Neuronal stem cell (in vitro differentiated cells): ENCODE results near the gene DENND2C.

Source experiments
- DNase-seq: peaks from one replicate; pipeline ENCODE4 v3.0.0-alpha.2; 2013; ENCODE audit warnings: low spot score
- H2AFZ ChIP-seq: one replicate; pipeline ENCODE4 v1.6.1; 2013; ENCODE audit warnings: mild to moderate bottlenecking, low read length, inconsistent platforms
- H2AK5ac ChIP-seq: 2 replicates; pipeline ENCODE4 v1.6.1; 2013; ENCODE audit warnings: low read depth, mild to moderate bottlenecking, inconsistent platforms, low read length, moderate library complexity, mixed read lengths
- H2BK120ac ChIP-seq: 2 replicates; pipeline ENCODE4 v1.6.1; 2013; ENCODE audit warnings: low read depth, mild to moderate bottlenecking, inconsistent platforms, low read length, moderate library complexity, mixed read lengths
- H2BK12ac ChIP-seq: one replicate; pipeline ENCODE4 v1.6.1; 2013; ENCODE audit warnings: low read length, inconsistent platforms
- H2BK15ac ChIP-seq: 2 replicates; pipeline ENCODE4 v1.6.1; 2013; ENCODE audit warnings: mild to moderate bottlenecking, low read length, inconsistent platforms, mixed read lengths
- H2BK5ac ChIP-seq: one replicate; pipeline ENCODE4 v1.6.1; 2013; ENCODE audit warnings: inconsistent platforms, mild to moderate bottlenecking, low read length, moderate library complexity
- H3K14ac ChIP-seq: one replicate; pipeline ENCODE4 v1.6.1; 2013; ENCODE audit warnings: low read length, inconsistent platforms
- H3K18ac ChIP-seq: 2 replicates; pipeline ENCODE4 v1.6.1; 2013; ENCODE audit warnings: low read length, inconsistent platforms
- H3K23ac ChIP-seq: 2 replicates; pipeline ENCODE4 v1.6.1; 2013; ENCODE audit warnings: low read depth, mild to moderate bottlenecking, mixed read lengths, low read length, inconsistent platforms; ENCODE audit not compliant: poor library complexity
- H3K27ac ChIP-seq: replicated peaks from 3 replicates; pipeline ENCODE4 v1.5.1; 2013; ENCODE audit warnings: low read length, inconsistent platforms
- H3K27me3 ChIP-seq, 3 experiments: 2 replicates each; pipeline ENCODE4 v1.6.1; 2013; ENCODE audit warnings: low read length in 3 of 3, mild to moderate bottlenecking in 2 of 3, inconsistent platforms in 1 of 3, low read depth in 1 of 3, mixed read lengths in 1 of 3, moderate library complexity in 1 of 3; ENCODE audit not compliant: control insufficient read depth in 3 of 3, insufficient read depth in 3 of 3
- H3K36me3 ChIP-seq, 2 donors: replicated peaks in 1 of 2; 2 replicates each; pipeline ENCODE4 v1.6.1; 2013; ENCODE audit warnings: low read length in 2 of 2; ENCODE audit not compliant: control insufficient read depth in 2 of 2, insufficient read depth in 2 of 2
- H3K4ac ChIP-seq: 2 replicates; pipeline ENCODE4 v1.6.1; 2013; ENCODE audit warnings: inconsistent platforms, mild to moderate bottlenecking, low read length, moderate library complexity
- H3K4me1 ChIP-seq, 2 donors: 1 replicate in 1 of 2; 2 replicates in 1 of 2; pipeline ENCODE4 v1.6.1; 2013; ENCODE audit warnings: low read length in 2 of 2, low read depth in 1 of 2; ENCODE audit not compliant: control insufficient read depth in 2 of 2, insufficient read depth in 1 of 2
- H3K4me2 ChIP-seq: one replicate; pipeline ENCODE4 v1.6.1; 2013; ENCODE audit warnings: mild to moderate bottlenecking, low read length, inconsistent platforms; ENCODE audit not compliant: insufficient read depth, poor library complexity, severe bottlenecking
- H3K4me3 ChIP-seq, 2 donors: 2 replicates each; pipeline ENCODE4 v1.5.1; 2013; ENCODE audit warnings: low read length in 2 of 2, mild to moderate bottlenecking in 2 of 2, inconsistent platforms in 1 of 2, moderate library complexity in 1 of 2
- H3K79me1 ChIP-seq: one replicate; pipeline ENCODE4 v1.6.1; 2013; ENCODE audit warnings: low read depth, mild to moderate bottlenecking, inconsistent platforms, low read length, moderate library complexity
- H3K9ac ChIP-seq: one replicate; pipeline ENCODE4 v1.6.1; 2013; ENCODE audit warnings: mild to moderate bottlenecking, low read depth, low read length, inconsistent platforms; ENCODE audit not compliant: poor library complexity
- H3K9me3 ChIP-seq, 2 donors: replicated peaks in 1 of 2; 2 replicates each; pipeline versions ENCODE3 to v1.6.1; 2013; ENCODE audit warnings: low read length in 2 of 2, mild to moderate bottlenecking in 2 of 2, inconsistent platforms in 1 of 2, low read depth in 1 of 2, mixed read lengths in 1 of 2, moderate library complexity in 1 of 2; ENCODE audit not compliant: control insufficient read depth in 2 of 2, insufficient read depth in 1 of 2
- H4K8ac ChIP-seq: one replicate; pipeline ENCODE4 v1.6.1; 2013; ENCODE audit warnings: low read depth, mild to moderate bottlenecking, inconsistent platforms, low read length, moderate library complexity
- H4K91ac ChIP-seq: one replicate; pipeline ENCODE4 v1.6.1; 2013; ENCODE audit warnings: low read length, low read depth, mild to moderate bottlenecking, inconsistent platforms; ENCODE audit not compliant: poor library complexity
- WGBS, 2 donors: extraction: QIAGEN DNeasy Blood & Tissue Kit; methylation state at CpG; one replicate each; pipeline ENCODE4 v1.1.7; 2013; ENCODE audit warnings: missing lambda C conversion rate in 2 of 2, mixed read lengths in 1 of 2; ENCODE audit not compliant: insufficient read length in 2 of 2, insufficient replicate concordance in 1 of 2; ENCODE audit errors: extremely low coverage in 2 of 2; 5-methylcytosine and 5-hydroxymethylcytosine counted together

The DENND2C gene

GRCh38 chr1:114716304-114717170 lies 46.7 kb upstream of the DENND2C start, which contains the start of gene NRAS:
Gene NRAS, minus strand, starts transcription at chr1:114716771. Its CDS starts 611 bp downstream, at chr1:114716160.
- Histone ChIP-seq H2BK120ac (no peak within 1 kb of the TSS), H3K18ac (no peak within 1 kb of the TSS), H3K9ac (peak within 1 kb of the TSS; percentile 50), H3K4me3 (peak within 1 kb of the TSS; percentile 69 to 93), H2AFZ (peak within 1 kb of the TSS; percentile 80), H3K27me3 (no peaks in the 10 kb centered on the region), H3K9me3 (no peaks in the 10 kb centered on the region), H2BK12ac (no peak within 1 kb of the TSS), H2BK5ac (no peak within 1 kb of the TSS), H2BK15ac (no peak within 1 kb of the TSS), H3K36me3 (peaks cover 27 to 90% of the 10 kb centered on the region in 2 donors), H3K23ac (no peak within 1 kb of the TSS), H3K27ac (peak within 1 kb of the TSS; percentile 45), H2AK5ac (no peak within 1 kb of the TSS), H3K4me1 (peaks cover 0 to 7% of the 10 kb centered on the region in 2 donors), H4K8ac (no peak within 1 kb of the TSS), H3K4ac (no peak within 1 kb of the TSS), H3K79me1 (peaks cover 5% of the 10 kb centered on the region), H3K4me2 (peak within 1 kb of the TSS; percentile 76), H3K14ac (no peak within 1 kb of the TSS), H4K91ac (no peak within 1 kb of the TSS)
- DNase-seq = peak; percentile 87
- no CpG with 5 or more reads among the region's 38 CpGs for WGBS, 2 donors

DNA sequence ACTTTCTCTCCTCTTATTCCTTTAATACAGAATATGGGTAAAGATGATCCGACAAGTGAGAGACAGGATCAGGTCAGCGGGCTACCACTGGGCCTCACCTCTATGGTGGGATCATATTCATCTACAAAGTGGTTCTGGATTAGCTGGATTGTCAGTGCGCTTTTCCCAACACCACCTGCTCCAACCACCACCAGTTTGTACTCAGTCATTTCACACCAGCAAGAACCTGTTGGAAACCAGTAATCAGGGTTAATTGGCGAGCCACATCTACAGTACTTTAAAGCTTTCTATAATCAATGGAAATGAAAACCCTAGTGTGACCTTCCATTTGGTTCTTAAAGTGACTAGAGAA lies 46.1 kb upstream of the DENND2C start:
- peak overlapping the region; percentile 69 to 93 for H3K4me3 ChIP-seq

DNA sequence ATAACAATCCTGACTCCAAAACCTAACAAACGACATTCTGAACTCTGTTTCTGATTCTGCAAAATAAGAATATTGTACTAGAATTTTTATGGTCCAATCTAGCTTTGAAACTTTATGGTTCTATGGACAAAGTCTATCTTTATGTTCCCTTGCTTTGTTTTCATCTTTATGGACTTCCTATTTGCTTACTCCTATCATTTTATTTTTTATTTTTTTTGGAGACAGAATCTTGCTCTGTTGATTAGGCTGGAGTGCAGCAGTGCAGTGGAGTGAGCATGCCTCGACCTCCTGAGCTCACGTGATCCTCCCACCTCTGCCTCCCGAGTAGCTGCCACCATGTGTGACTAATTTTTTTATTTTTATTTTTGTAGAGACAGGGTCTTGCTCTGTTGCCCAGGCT lies 43.1 kb upstream of the DENND2C start:
- no peak overlapping the region for H2BK5ac ChIP-seq
- no peak overlapping the region for H3K4me2 ChIP-seq
- no peaks in the 10 kb centered on the region for H3K27me3 ChIP-seq
- H4K8ac ChIP-seq = no peak overlapping the region
- no peak overlapping the region for H3K27ac ChIP-seq
- H3K36me3 ChIP-seq = peaks cover 11 to 86% of the 10 kb centered on the region in 2 donors
- no peak overlapping the region for H3K4ac ChIP-seq
- no peak overlapping the region for H2AK5ac ChIP-seq
- H3K18ac ChIP-seq = no peak overlapping the region
- no peak overlapping the region for H2BK15ac ChIP-seq
- H3K23ac ChIP-seq = no peak overlapping the region
- no peak overlapping the region for H3K4me3 ChIP-seq
- H2AFZ ChIP-seq = no peak overlapping the region
- DNase-seq = no peak
- no peak overlapping the region for H2BK12ac ChIP-seq
- no peaks in the 10 kb centered on the region for H3K9me3 ChIP-seq
- H3K79me1 ChIP-seq = peaks cover 5% of the 10 kb centered on the region
- no peak overlapping the region for H2BK120ac ChIP-seq
- H3K14ac ChIP-seq = no peak overlapping the region
- H3K9ac ChIP-seq = no peak overlapping the region
- no peak overlapping the region for H4K91ac ChIP-seq
- no CpG with 5 or more reads among the region's 4 CpGs for WGBS, 2 donors
- peaks cover 0 to 7% of the 10 kb centered on the region in 2 donors for H3K4me1 ChIP-seq

More for the DNA sequence above, 46.1 kb upstream of the DENND2C start:
- WGBS, 2 donors = no CpG with 5 or more reads among the region's 4 CpGs
- H3K79me1 ChIP-seq = peaks cover 5% of the 10 kb centered on the region
- H4K8ac ChIP-seq = no peak overlapping the region
- H3K27ac ChIP-seq = no peak overlapping the region
- no peak overlapping the region for H2BK15ac ChIP-seq
- no peak overlapping the region for H2AK5ac ChIP-seq
- H2AFZ ChIP-seq = peak overlapping the region; percentile 80
- no peak overlapping the region for H3K4ac ChIP-seq
- no peak overlapping the region for H2BK5ac ChIP-seq
- no peaks in the 10 kb centered on the region for H3K27me3 ChIP-seq
- no peak overlapping the region for H3K14ac ChIP-seq
- H3K36me3 ChIP-seq = peaks cover 22 to 90% of the 10 kb centered on the region in 2 donors
- peak overlapping the region; percentile 76 for H3K4me2 ChIP-seq
- no peak overlapping the region for H3K23ac ChIP-seq
- DNase-seq = no peak
- no peak overlapping the region for H4K91ac ChIP-seq
- no peak overlapping the region for H3K18ac ChIP-seq
- H3K9ac ChIP-seq = no peak overlapping the region
- H2BK12ac ChIP-seq = no peak overlapping the region
- peaks cover 0 to 7% of the 10 kb centered on the region in 2 donors for H3K4me1 ChIP-seq
- no peak overlapping the region for H2BK120ac ChIP-seq
- H3K9me3 ChIP-seq = no peaks in the 10 kb centered on the region

GRCh38 chr1:114710360-114710759 lies 40.5 kb upstream of the DENND2C start:
- H2AK5ac ChIP-seq = no peak overlapping the region
- no peak overlapping the region for H3K4me2 ChIP-seq
- H3K36me3 ChIP-seq = peaks cover 15 to 94% of the 10 kb centered on the region in 2 donors
- DNase-seq = no peak
- no peak overlapping the region for H3K23ac ChIP-seq
- H2BK12ac ChIP-seq = no peak overlapping the region
- H3K27ac ChIP-seq = no peak overlapping the region
- no peak overlapping the region for H2BK15ac ChIP-seq
- H3K18ac ChIP-seq = no peak overlapping the region
- H4K91ac ChIP-seq = no peak overlapping the region
- no peak overlapping the region for H3K4me3 ChIP-seq
- WGBS, 2 donors = 100% methylated on average over 2 of the region's 3 CpGs; no CpG with 5 or more reads in 1 of the 2 donors
- no peak overlapping the region for H2AFZ ChIP-seq
- H2BK5ac ChIP-seq = no peak overlapping the region
- no peaks in the 10 kb centered on the region for H3K27me3 ChIP-seq
- H3K4ac ChIP-seq = no peak overlapping the region
- peaks cover 2% of the 10 kb centered on the region for H3K79me1 ChIP-seq
- H2BK120ac ChIP-seq = no peak overlapping the region
- H3K9me3 ChIP-seq = no peaks in the 10 kb centered on the region
- no peak overlapping the region for H3K9ac ChIP-seq
- H3K4me1 ChIP-seq = no peaks in the 10 kb centered on the region
- H3K14ac ChIP-seq = no peak overlapping the region
- no peak overlapping the region for H4K8ac ChIP-seq
